VCaP (cell line): Measurements from ENCODE around the gene HNRNPA0.

Experiments used
- H3K27ac ChIP-seq: fragments of 450-650 bp; 2 replicates; pipeline ENCODE4 v1.5.1; 2017
- CTCF ChIP-seq: fragments of 450-650 bp; conservative IDR thresholded peaks from 2 replicates; pipeline ENCODE4 v1.5.1; 2017; ENCODE audit warnings: mild to moderate bottlenecking, moderate library complexity

HNRNPA0 gene

GRCh38 chr5:137752905-137753690 lies 1.1 kb downstream of the HNRNPA0 start:
- TF ChIP-seq CTCF = no peak
- H3K27ac ChIP-seq = peak overlapping the region; percentile 99

GRCh38 chr5:137751869-137752491 lies 2.2 kb downstream of the HNRNPA0 start:
- TF ChIP-seq CTCF = peak; percentile 99
- H3K27ac ChIP-seq = peak overlapping the region; percentile 99

- peak overlapping the region; percentile 99; the same call in 1 of the 2 replicates for H3K27ac ChIP-seq
- no peak for TF ChIP-seq CTCF
These were observed 3.7 kb downstream of the HNRNPA0 start for GRCh38 chr5:137750436-137750835.

- no peak for TF ChIP-seq CTCF
- H3K27ac ChIP-seq = no peak overlapping the region
These were observed 6.3 kb downstream of the HNRNPA0 start for GRCh38 chr5:137747848-137748247.

GRCh38 chr5:137743031-137743640 lies 11.0 kb downstream of the HNRNPA0 start:
- no peak overlapping the region for H3K27ac ChIP-seq
- peak; percentile 96 for TF ChIP-seq CTCF

GRCh38 chr5:137741718-137742117 lies 12.4 kb downstream of the HNRNPA0 start:
- TF ChIP-seq CTCF = no peak
- H3K27ac ChIP-seq = no peak overlapping the region

- no peak overlapping the region for H3K27ac ChIP-seq
- no peak for TF ChIP-seq CTCF
These were observed 14.4 kb downstream of the HNRNPA0 start for GRCh38 chr5:137739737-137740136.
